Activated naive CD8-positive, alpha-beta T cell treated with anti-CD3 and anti-CD28 coated beads, Interleukin-2, amount 50 U/mL, for 24 hours (primary cell): Measurements from ENCODE around the gene EPYC.
A peak's percentile ranks its signal among the peaks of the same experiment; 100 is the strongest.

ENCODE experiments used
- ATAC-seq: fragments of 150-1000 bp; cut with Tn5 transposase; one replicate; pipeline ENCODE4 v1.10.0; 2021
- DNase-seq: peaks from one replicate; pipeline ENCODE4 v3.0.0; 2021
- H3K27ac Mint-ChIP-seq: one replicate; pipeline ENCODE4 v1.8.0; 2021; ENCODE audit warnings: mild to moderate bottlenecking, mixed read lengths
- H3K27me3 Mint-ChIP-seq: one replicate; pipeline ENCODE4 v1.8.0; 2021; ENCODE audit warnings: mixed read lengths
- H3K36me3 Mint-ChIP-seq: one replicate; pipeline ENCODE4 v1.8.0; 2021; ENCODE audit warnings: low read depth, mixed read lengths
- H3K4me1 Mint-ChIP-seq: one replicate; pipeline ENCODE4 v1.8.0; 2021; ENCODE audit warnings: mixed read lengths
- H3K4me3 Mint-ChIP-seq: one replicate; pipeline ENCODE4 v1.8.0; 2021; ENCODE audit warnings: mild to moderate bottlenecking, moderate library complexity, mixed read lengths
- H3K9me3 Mint-ChIP-seq: one replicate; pipeline ENCODE4 v1.8.0; 2021; ENCODE audit warnings: mixed read lengths

EPYC gene, protein sequence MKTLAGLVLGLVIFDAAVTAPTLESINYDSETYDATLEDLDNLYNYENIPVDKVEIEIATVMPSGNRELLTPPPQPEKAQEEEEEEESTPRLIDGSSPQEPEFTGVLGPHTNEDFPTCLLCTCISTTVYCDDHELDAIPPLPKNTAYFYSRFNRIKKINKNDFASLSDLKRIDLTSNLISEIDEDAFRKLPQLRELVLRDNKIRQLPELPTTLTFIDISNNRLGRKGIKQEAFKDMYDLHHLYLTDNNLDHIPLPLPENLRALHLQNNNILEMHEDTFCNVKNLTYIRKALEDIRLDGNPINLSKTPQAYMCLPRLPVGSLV

DNA sequence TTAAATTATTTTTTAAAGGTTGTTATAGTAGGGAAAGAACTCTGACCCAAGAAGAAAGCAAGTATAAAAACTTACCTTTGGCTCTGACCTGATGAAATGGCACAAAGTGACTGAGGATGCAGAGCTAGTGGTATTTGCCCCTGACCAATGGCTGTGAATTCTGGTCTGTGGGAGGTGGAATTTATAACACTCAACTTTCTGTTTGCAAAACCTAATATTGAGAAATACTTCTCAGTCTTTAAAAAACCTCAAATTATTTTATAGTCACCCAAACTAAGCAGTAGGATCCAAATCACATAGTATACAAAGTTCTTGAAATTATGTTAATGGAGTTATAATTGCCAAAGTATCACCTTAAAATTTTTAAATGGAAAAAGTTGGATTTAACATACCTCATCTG lies at the start of gene EPYC:
TSS of gene EPYC (minus strand) at position 101 of the 400 bp plus-strand sequence. CDS start 2,407 bp downstream, outside the sequence.
- peaks cover 3% of the 10 kb centered on the region for H3K9me3 Mint-ChIP-seq
- peaks cover 16% of the 10 kb centered on the region for H3K27me3 Mint-ChIP-seq
- H3K4me1 Mint-ChIP-seq = peaks cover 12% of the 10 kb centered on the region
- DNase-seq (no peak), ATAC-seq (no peak)
- H3K36me3 Mint-ChIP-seq = no peaks in the 10 kb centered on the region
- H3K27ac Mint-ChIP-seq = no peak within 1 kb of the TSS
- no peak within 1 kb of the TSS for H3K4me3 Mint-ChIP-seq

DNA sequence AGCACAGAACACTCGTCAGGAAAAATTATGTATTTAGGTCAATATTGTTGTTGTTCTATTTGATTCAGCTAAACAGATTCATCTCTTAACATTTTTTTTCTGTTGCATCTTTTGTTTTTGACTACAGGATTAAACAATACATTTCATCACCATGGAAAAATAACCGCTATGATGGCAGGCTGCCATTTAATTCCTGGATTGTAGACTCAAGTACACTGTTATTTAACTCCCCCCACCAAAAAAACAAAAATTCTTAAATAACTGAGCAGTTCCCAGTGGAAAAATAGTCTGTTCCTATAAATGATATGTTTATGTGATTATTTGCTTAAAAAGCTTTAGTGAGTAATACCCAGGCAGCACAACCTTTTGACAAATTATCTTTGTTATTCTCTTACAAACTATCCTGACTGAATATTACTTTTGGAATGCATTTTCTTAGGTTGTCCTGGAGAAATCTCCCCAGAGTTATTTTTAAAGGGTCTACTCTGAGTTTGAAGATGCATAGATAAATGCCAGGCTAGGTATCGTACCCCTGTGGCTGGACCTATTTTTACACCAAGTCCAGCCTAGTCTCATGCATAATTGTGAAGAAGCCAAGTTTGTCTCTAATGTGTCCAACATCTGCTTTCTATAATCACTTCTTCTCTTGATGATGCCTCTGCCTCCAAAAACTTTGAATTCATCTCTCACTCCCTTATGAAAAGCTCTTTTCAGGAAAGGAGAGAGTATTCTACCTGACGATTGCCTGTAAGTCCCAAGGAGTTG lies 49.4 kb upstream of the EPYC start:
- peaks cover 2% of the 10 kb centered on the region for H3K27me3 Mint-ChIP-seq
- no peaks in the 10 kb centered on the region for H3K4me1 Mint-ChIP-seq
- H3K9me3 Mint-ChIP-seq = no peaks in the 10 kb centered on the region
- ATAC-seq = no peak
- no peak overlapping the region for H3K27ac Mint-ChIP-seq
- no peaks in the 10 kb centered on the region for H3K36me3 Mint-ChIP-seq
- no peak overlapping the region for H3K4me3 Mint-ChIP-seq
- DNase-seq = no peak

DNA sequence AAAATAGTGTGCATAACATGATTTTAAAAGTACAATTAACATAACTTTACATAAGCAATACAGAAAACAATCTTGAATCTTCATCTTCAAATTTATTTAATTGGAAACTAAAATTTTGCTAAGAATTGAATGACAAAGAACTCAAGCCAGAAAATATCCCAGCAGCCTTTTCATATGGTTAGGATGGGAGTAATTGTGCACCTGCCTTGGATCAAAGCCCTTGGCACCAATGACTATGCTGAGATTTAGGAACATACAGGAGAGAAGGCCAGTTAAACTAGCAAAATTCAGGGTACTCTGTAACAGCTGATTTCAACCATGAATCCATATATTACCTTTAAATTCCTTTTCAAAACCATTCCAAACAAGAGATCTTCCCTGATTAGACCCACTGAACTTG lies 47.3 kb upstream of the EPYC start:
- no peak overlapping the region for H3K4me3 Mint-ChIP-seq
- no peaks in the 10 kb centered on the region for H3K4me1 Mint-ChIP-seq
- no peaks in the 10 kb centered on the region for H3K9me3 Mint-ChIP-seq
- peaks cover 2% of the 10 kb centered on the region for H3K27me3 Mint-ChIP-seq
- no peak overlapping the region for H3K27ac Mint-ChIP-seq
- DNase-seq (no peak), ATAC-seq (no peak)
- no peaks in the 10 kb centered on the region for H3K36me3 Mint-ChIP-seq

DNA sequence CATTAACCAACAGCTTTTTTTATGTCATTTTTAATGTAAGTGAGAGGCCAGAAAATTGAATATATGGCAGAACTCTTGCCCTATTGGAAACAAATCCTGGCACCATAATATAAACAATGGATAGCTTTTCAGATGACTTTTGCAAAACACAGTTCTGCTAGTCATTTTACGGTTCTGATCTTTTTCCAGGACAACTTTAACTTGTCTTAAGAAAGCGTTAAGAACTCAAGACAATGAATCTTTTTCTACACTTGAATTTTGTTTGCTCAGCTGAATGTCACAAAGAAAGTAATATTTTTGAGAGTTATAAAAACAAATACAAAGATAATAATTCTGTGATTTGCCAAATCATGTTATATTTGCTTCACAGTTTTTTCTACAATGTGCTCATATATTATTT lies 39.8 kb upstream of the EPYC start:
- no peak overlapping the region for H3K27ac Mint-ChIP-seq
- DNase-seq = no peak
- no peaks in the 10 kb centered on the region for H3K27me3 Mint-ChIP-seq
- no peaks in the 10 kb centered on the region for H3K9me3 Mint-ChIP-seq
- H3K36me3 Mint-ChIP-seq = no peaks in the 10 kb centered on the region
- no peak overlapping the region for H3K4me3 Mint-ChIP-seq
- ATAC-seq = no peak
- no peaks in the 10 kb centered on the region for H3K4me1 Mint-ChIP-seq

DNA sequence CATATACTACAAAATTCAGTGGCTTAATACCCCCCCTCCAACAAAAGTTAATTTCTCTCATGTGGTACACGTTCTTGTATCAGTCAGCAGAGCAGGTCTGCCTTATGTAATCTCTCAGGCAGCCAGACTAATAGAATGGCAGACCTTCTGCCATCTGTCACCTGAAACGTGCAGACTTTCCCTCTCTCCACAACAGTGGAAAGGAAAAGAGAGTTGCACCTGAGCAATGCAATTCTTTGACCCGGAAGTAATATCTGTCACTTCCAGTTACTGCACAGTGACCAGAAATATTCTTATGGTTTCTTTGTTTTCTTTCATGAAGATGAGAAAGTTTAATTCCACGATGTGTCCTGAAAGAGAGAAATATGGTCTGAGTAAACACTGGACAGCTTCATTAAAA lies 38.6 kb upstream of the EPYC start:
- Mint-ChIP-seq H3K9me3 (no peaks in the 10 kb centered on the region), H3K4me3 (no peak overlapping the region), H3K27me3 (no peaks in the 10 kb centered on the region), H3K27ac (no peak overlapping the region), H3K36me3 (no peaks in the 10 kb centered on the region), H3K4me1 (no peaks in the 10 kb centered on the region)
- DNase-seq (no peak), ATAC-seq (no peak)

DNA sequence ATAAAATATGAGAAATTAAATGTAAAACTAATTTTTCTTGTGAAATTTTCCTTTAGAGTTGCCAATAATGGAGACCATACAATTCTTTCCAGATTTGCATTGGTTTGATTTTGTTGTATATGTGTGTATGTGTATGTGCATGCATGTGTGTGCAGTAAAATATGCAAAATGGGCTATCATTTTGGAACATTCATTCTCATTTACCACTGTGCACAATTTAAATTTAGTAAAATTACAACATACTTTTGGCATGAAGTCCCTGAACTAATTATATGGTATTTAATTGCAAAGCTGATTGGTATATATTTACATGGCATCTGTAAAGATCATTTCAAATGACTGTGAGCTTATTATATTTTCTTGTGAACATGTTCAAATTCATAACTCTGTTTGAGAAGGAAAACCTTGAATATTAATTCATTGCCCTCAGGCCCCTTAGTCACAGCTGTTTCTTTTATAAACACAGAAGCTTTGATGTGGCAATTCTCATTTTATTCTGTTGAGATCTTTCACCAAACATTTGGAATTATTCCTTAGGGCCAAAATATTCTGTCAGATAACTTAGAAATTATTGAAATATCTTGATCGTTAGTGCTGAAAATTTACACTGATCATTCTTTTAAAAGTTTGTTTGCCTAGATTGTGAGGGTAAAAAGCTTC lies 35.5 kb upstream of the EPYC start:
- ATAC-seq (no peak), DNase-seq (no peak)
- Mint-ChIP-seq H3K4me3 (no peak overlapping the region), H3K36me3 (no peaks in the 10 kb centered on the region), H3K27me3 (no peaks in the 10 kb centered on the region), H3K4me1 (no peaks in the 10 kb centered on the region), H3K9me3 (no peaks in the 10 kb centered on the region), H3K27ac (no peak overlapping the region)

DNA sequence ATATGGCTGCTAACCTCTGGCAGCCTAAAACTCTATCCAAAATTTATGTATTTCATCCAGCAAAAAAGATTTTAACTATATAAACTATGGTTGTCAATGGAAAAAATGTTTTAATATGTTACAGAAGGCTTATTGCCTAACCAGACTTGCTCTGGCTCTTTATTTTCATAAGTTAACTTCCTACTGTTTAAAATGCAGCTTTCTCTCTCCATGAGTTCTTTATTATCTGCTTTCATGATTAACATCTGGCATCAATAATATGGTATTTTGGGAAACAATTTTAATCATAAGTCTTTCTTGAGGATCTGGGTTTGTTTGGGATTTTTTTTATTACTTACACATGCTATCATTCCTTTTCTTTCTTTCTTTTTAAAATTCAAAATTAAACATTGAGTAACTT lies 32.5 kb upstream of the EPYC start:
- Mint-ChIP-seq H3K27me3 (no peaks in the 10 kb centered on the region), H3K27ac (no peak overlapping the region), H3K4me1 (no peaks in the 10 kb centered on the region), H3K36me3 (no peaks in the 10 kb centered on the region), H3K4me3 (no peak overlapping the region), H3K9me3 (no peaks in the 10 kb centered on the region)
- DNase-seq (no peak), ATAC-seq (no peak)

DNA sequence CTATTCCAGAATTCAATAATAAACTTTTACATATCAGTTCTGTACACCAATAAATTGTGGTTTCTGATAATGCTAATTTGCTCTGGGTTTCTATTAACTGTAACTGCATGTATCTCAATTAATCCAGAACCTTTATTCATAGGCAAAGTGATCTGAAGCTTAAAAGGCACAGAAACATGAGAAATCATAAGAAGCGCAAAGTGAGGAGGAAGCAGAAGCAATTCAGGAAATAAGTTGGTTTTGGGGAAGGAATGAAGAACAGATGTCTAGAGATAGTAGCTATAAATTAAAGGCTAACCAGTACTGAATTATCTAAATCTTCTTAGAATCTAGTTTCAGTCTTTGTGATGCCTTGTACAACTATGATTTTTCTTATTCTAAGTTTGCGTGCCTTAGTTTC lies 28.5 kb upstream of the EPYC start:
- no peaks in the 10 kb centered on the region for H3K27me3 Mint-ChIP-seq
- ATAC-seq = no peak

DNA sequence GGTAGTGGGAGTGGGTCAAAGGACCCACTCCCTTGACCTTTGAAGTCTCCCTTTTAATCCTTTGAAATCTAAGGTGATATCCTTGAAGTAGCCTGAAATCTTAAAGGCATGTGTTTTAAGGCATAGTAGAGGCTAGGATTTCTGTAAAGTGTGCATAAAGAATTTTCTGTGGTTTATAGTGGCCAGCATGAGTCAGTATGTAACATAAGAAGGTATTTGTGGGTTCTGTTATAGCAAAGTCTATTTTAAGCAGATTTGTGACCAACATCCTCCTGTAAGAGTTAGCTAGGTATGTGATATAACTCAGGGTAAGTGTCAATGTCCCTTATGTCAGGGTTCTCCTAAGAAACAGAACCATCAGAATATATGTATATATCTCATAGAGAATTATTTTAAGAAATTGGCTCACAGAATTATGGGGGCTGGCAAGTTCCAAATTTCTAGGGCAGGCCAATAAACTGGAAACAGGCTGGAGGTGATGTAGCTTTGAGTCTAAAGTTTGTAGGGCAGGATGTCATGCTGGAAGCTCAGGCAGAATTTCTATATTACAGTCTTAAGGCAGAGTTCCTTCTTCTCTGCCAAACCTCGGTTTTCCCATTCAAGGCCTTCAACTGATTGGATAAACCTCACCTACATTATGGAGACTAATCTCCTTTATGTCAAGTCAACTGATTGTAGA lies 18.7 kb upstream of the EPYC start:
- Mint-ChIP-seq H3K4me1 (no peaks in the 10 kb centered on the region), H3K27me3 (no peaks in the 10 kb centered on the region)
- peak; percentile 59 for ATAC-seq

More for the DNA sequence above, 28.5 kb upstream of the EPYC start:
- no peaks in the 10 kb centered on the region for H3K9me3 Mint-ChIP-seq
- H3K27ac Mint-ChIP-seq = no peak overlapping the region
- H3K4me3 Mint-ChIP-seq = no peak overlapping the region
- no peak for DNase-seq
- no peaks in the 10 kb centered on the region for H3K36me3 Mint-ChIP-seq
- H3K4me1 Mint-ChIP-seq = no peaks in the 10 kb centered on the region

DNA sequence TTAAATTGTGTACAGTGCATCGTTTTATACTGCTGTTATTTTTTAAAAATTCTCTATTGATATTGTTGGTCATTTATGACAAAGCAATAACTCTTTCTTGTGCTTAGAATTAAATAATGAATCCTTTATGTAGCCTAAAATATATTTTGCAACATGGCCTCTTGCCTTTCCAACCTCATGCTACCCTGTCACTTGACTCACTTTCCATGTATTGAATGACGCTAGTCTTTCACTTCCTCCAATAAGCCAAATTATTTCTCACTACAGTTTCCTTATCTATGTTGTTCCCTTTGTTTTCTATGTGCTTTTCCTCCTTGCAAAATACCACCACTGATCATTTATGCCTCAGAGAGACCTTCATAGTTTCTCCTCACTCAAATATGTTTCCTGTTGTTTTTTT lies 16.3 kb upstream of the EPYC start:
- Mint-ChIP-seq H3K4me1 (no peaks in the 10 kb centered on the region), H3K36me3 (no peaks in the 10 kb centered on the region), H3K9me3 (no peaks in the 10 kb centered on the region), H3K4me3 (no peak overlapping the region), H3K27me3 (no peaks in the 10 kb centered on the region), H3K27ac (no peak overlapping the region)
- DNase-seq (no peak), ATAC-seq (no peak)

More for the DNA sequence above, 18.7 kb upstream of the EPYC start:
- Mint-ChIP-seq H3K36me3 (no peaks in the 10 kb centered on the region), H3K27ac (no peak overlapping the region), H3K9me3 (no peaks in the 10 kb centered on the region), H3K4me3 (no peak overlapping the region)
- DNase-seq = no peak

DNA sequence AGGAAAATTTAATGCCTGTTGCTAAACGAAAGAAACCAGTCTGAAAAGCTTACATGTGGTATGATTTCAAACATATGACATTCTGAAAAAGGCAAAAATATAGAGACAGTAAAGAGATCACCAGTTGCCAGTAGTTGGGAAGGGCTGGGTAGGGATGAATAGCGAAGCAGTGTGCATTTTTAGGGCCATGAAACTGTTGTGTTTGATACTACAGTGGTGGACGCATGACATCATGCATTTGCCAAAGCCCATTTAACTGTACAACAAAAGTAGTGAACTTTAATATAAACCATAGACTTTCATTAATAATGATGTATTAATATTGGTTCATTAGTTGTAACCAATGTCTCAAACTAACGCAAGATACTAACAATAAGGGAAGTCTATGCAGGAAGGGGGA lies 14.7 kb upstream of the EPYC start:
- Mint-ChIP-seq H3K4me1 (no peaks in the 10 kb centered on the region), H3K4me3 (no peak overlapping the region), H3K9me3 (no peaks in the 10 kb centered on the region), H3K36me3 (no peaks in the 10 kb centered on the region), H3K27me3 (no peaks in the 10 kb centered on the region), H3K27ac (no peak overlapping the region)
- ATAC-seq = no peak
- DNase-seq = no peak

DNA sequence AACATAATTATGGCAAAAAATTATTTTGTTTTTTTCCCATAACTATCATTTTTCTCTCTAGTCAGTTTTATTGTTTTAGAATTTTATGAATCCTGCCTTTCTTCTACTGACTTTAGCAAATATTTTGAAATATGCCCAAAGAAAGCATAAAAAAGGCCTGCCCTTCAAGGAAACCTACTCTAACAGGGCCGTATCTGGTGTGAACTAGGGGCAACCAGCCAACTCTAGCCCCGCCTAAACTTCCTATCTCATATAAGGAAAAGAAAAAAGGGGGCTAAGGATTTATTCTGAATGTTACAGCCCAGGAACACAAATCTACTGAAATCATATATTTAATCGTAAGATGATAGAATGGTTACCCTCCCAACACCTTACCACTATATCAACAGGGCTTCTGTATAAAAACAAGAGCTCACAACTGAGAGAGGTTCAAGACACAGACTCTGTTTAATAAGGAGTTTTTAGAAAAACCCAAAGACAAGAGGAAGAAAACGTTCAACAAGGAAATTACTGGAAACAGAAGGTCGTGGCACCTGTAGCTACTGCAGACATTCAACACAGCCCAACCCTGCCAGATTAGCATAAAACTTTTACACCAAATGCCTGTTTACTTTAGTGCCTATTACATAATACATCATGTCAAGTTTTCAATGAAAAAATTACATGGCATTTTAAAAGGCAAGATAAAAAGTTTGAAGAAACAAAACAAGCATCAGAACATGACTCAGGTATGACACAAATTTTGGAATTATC lies 12.9 kb upstream of the EPYC start:
- H3K4me1 Mint-ChIP-seq = no peaks in the 10 kb centered on the region
- no peak overlapping the region for H3K27ac Mint-ChIP-seq
- no peaks in the 10 kb centered on the region for H3K36me3 Mint-ChIP-seq
- no peaks in the 10 kb centered on the region for H3K9me3 Mint-ChIP-seq
- DNase-seq (no peak), ATAC-seq (no peak)
- peaks cover 6% of the 10 kb centered on the region for H3K27me3 Mint-ChIP-seq
- H3K4me3 Mint-ChIP-seq = no peak overlapping the region

DNA sequence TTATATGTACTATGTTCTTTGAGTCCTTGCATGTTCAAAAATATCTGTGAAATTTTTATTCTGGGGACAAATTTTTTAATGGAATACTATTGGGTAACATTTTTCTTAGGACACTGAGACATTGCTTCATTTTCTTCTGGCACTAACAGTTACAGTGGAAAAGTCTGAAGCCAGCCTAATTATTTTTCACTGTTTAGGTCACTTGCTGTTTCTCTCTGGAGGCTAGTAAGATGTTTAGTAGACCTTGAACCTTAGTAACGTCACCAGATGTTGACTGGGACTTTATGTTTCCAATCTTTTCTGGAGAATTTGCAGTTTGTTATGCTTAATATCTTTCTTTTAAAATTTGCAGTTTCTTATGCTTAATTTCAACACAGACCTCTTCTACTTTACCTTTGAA lies 12.3 kb upstream of the EPYC start:
- H3K4me1 Mint-ChIP-seq = no peaks in the 10 kb centered on the region
- H3K27ac Mint-ChIP-seq = no peak overlapping the region
- no peak overlapping the region for H3K4me3 Mint-ChIP-seq
- DNase-seq (no peak), ATAC-seq (no peak)
- H3K27me3 Mint-ChIP-seq = peaks cover 6% of the 10 kb centered on the region
- no peaks in the 10 kb centered on the region for H3K9me3 Mint-ChIP-seq
- no peaks in the 10 kb centered on the region for H3K36me3 Mint-ChIP-seq

DNA sequence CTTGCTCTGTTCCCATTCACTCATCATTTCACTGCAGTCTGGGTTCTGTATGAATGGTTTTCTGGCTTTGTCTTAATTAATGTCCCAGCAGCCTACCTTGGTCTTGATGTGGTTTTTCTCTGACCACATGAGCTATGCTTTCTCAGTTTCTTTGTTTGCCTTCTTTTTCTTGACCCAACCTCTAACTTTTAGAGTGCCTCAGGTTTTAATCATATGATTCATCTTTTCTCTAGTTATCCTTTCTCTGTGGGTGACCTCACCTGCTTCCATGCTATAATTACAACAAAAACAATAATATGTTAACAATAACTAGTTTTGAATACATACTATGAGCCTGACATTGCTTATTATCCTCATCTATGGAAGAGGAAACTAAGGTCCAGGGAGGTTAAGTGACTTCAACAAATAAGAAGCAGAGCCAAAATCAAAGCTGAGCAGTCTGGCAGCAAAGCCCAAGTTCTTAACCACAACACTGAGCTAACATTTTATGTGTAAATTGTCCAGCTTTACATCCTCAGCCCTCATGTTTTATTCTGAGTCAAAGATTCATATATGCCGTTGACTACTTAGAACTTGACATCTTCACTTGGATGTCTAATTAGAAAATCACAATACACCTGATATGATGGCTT lies 4.7 kb upstream of the EPYC start:
- H3K36me3 Mint-ChIP-seq = no peaks in the 10 kb centered on the region
- peaks cover 15% of the 10 kb centered on the region for H3K4me1 Mint-ChIP-seq
- DNase-seq (no peak), ATAC-seq (no peak)
- H3K27ac Mint-ChIP-seq = no peak overlapping the region
- no peak overlapping the region for H3K4me3 Mint-ChIP-seq
- peaks cover 3% of the 10 kb centered on the region for H3K9me3 Mint-ChIP-seq
- H3K27me3 Mint-ChIP-seq = peaks cover 28% of the 10 kb centered on the region
